Measurements from ENCODE around the gene SUSD4. TPM values are rescaled to one million over a fixed set of nuclear protein-coding genes. Genes with fewer than 3 reads are reported as not detected.

Gene SUSD4
- total RNA-seq, 1 donor from 2014 or later: 0.12 TPM

- no peak overlapping the region for H3K4me3 ChIP-seq (ENCODE audit: low read depth, low read length)
- no peak for TF ChIP-seq CTCF (conservative IDR thresholded peaks at IDR 0.05; ENCODE audit: low read depth, low read length)
- DNase-seq (ENCODE audit: low read depth): no peak
These were observed 162.0 kb downstream of the SUSD4 start for GRCh38 chr1:223201967-223202366.

- no peak overlapping the region for H3K4me3 ChIP-seq (ENCODE audit: low read depth, low read length)
- DNase-seq (ENCODE audit: low read depth): no peak
These were observed 163.1 kb downstream of the SUSD4 start for GRCh38 chr1:223200903-223201302.

DNA sequence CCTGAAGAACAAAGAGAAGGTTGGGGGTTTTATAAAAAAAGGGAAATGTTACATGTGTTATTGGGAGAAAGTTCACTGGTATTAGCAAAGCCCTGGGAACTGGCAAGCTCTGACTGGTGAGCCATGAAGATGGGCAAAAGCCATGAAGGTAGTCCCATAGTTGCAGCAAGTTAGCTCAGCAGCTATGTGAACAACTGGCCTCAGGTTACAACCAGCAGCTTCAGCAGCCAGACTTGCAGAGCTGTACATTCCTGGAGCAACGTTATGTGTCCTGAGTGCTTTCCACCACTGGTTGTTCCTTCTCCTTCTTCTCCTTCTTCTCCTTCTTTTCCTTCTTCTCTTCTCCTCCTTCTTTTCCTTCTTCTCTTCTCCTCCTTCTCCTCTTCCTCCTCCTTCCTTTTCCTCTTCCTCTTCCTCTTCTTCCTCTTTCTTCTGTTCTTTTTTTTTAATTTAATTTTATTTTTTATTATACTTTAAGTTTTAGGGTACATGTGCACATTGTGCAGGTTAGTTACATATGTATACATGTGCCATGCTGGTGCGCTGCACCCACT lies 164.8 kb downstream of the SUSD4 start:
- H3K4me3 ChIP-seq (ENCODE audit: low read depth, low read length): no peak overlapping the region
- no peak for DNase-seq (ENCODE audit: low read depth)
- no peak for TF ChIP-seq CTCF (conservative IDR thresholded peaks at IDR 0.05; ENCODE audit: low read depth, low read length)

More at GRCh38 chr1:223200903-223201302, 163.1 kb downstream of the SUSD4 start:
- no peak for TF ChIP-seq CTCF (conservative IDR thresholded peaks at IDR 0.05; ENCODE audit: low read depth, low read length)

DNA sequence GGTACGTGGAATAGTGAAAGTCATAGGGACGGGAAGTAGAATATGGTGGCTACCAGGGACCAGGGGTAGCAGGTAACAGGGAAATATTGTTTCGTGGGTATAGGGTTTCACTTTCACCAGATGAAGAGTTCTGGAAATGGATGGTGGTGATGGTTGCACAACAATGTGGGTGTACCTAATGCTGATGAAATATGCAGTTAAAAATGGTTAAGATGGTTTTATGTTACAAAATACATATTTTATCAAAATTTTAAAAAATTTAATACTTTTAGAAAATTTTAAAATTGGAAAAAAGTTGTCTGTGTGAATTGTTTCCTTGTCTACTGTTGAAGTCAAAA lies 165.4 kb downstream of the SUSD4 start:
- TF ChIP-seq CTCF (conservative IDR thresholded peaks at IDR 0.05; ENCODE audit: low read depth, low read length): no peak
- no peak for DNase-seq (ENCODE audit: low read depth)
- H3K4me3 ChIP-seq (ENCODE audit: low read depth, low read length): no peak overlapping the region

- TF ChIP-seq CTCF (conservative IDR thresholded peaks at IDR 0.05; ENCODE audit: low read depth, low read length): no peak
- H3K4me3 ChIP-seq (ENCODE audit: low read depth, low read length): no peak overlapping the region
- DNase-seq (ENCODE audit: low read depth): no peak
These were observed 165.9 kb downstream of the SUSD4 start for GRCh38 chr1:223197923-223198627.

GRCh38 chr1:223189903-223190724 lies 173.9 kb downstream of the SUSD4 start:
- no peak overlapping the region for H3K4me3 ChIP-seq (ENCODE audit: low read depth, low read length)

More at GRCh38 chr1:223189903-223190724, 173.9 kb downstream of the SUSD4 start:
- no peak for DNase-seq (ENCODE audit: low read depth)
- TF ChIP-seq CTCF (conservative IDR thresholded peaks at IDR 0.05; ENCODE audit: low read depth, low read length): no peak

Data from epithelial cell of proximal tubule (primary cell).